GM21576 (cell line): ENCODE results near the gene LYPLAL1.

Experiments used
- ATAC-seq: cut with Tn5 transposase; IDR thresholded peaks from one replicate; pipeline ENCODE4 v1.9.1; 2021; ENCODE audit warnings: mild to moderate bottlenecking, moderate library complexity; ENCODE audit not compliant: unreplicated experiment

LYPLAL1 gene

GRCh38 chr1:219173758-219174459, at the start of gene LYPLAL1:
LYPLAL1 (plus strand) TSS chr1:219173878; CDS start chr1:219173891, 13 bp downstream.
- peak; percentile 55 for ATAC-seq

DNA sequence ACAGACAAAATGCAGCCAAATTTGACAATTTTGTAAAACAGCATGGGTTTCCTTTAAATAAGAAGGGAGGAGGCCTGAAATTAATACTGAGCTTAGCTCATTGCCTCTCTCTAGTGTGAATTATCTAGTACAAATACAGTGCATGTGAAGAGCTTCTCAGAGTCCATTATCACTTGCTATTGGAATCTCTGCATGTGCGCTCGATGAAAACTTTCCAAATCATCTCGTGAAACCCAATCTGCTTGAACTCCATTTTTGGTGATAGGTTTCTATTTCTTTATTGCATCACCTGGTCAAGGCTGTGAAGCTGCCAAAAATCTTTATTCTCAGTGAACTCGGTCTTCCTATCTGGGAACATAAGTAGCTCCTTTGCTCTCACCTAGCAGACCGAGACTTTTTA, 49.5 kb upstream of the LYPLAL1 start:
- no peak for ATAC-seq

- ATAC-seq, result no peak
Measured at GRCh38 chr1:219125342-219125741, 48.3 kb upstream of the LYPLAL1 start.

DNA sequence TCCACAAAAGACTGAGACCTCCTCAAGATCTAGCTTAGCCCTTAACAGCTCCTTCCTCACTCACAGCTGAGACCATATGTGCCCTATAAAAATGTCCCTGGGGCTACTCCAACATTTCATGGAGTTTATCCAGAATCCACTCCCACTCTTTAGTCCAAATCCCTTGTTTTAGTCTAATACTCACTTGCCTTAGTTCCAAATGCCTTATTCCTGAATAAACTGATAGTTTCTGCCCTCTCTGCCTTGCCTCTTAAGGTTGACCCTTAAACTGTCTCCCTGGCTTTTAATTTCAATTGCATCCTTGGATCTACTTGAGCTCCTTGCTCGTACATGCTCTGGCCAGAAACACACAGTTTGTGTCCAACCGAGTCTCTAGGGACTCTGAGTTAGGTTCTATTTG, 47.3 kb upstream of the LYPLAL1 start:
- no peak for ATAC-seq

GRCh38 chr1:219128957-219129356, 44.7 kb upstream of the LYPLAL1 start:
- ATAC-seq, result no peak

DNA sequence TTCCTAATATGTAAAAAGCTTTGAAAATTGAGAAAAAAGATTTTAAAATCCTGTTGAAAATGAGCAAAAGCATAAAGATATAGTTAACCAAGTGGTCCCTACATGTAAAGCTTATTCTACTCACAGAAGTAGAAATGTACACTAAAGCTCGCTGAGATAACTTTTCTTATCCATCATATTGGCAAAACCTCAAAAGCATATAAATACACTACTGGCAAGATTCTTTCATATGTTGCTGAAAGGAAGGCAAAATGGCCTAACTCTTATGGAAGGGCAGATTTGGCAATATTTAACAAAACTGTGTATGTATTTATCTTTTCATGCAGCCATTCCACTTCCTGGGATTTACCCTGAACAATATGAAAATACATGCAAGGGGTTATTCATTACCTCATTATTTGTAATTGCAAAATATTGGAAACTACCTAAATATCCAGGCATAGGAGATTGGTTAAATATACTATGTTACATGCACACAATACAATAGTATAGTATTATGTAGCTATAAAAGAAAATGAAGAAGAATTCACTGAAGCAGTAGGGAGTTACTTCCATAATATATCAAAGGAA, 43.2 kb upstream of the LYPLAL1 start:
- ATAC-seq, result no peak

GRCh38 chr1:219132939-219133338, 40.7 kb upstream of the LYPLAL1 start:
- ATAC-seq, result no peak

GRCh38 chr1:219138747-219139146, 34.9 kb upstream of the LYPLAL1 start:
- ATAC-seq, result no peak

DNA sequence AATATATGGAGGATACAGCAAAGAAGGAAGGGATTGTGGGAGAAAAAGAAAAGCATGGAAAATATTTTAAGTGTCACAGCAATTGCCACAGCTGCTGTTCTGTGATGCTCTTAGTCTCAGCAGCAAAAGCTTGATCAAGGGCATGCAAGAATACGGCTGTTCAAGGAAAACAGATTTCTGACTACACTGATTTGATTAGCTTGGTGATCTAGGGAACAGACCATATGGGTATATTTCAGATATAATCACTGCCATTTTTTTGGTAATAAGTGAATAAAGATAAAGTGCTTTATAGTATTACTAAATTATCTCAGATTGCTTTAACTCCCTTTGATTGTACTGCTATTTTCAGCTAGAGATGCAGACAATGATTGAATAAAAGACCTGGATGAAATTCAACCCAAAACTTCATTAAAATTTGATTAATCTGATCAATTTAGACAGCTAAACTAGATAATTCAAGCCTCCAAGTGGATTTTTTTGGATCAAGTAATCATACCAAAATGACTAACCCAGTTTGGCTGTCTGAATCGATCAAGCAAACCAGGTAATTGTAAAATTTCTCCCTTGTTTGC, 33.3 kb upstream of the LYPLAL1 start:
- no peak for ATAC-seq

DNA sequence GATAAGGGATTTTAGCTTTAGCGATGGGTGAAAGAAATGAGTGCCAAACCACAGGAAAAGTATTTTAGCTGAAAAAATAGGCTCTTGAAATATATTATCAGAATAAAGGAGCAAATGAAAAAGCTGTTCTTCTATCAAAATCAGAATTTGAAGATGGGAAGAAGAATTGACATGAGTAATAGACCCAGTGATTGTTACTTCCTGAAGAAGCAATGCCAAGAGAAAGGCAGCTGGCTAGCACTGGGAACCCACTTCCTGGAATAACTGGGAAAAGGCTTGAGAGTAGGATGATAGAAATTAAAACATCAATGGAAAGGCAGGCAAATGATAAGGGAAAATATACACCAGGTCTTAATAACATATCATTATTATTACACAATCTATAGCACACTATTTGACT, 29.9 kb upstream of the LYPLAL1 start:
- ATAC-seq, result no peak

GRCh38 chr1:219144658-219145315, 28.9 kb upstream of the LYPLAL1 start:
- no peak for ATAC-seq

- ATAC-seq, result no peak
Measured at GRCh38 chr1:219147571-219148019, 26.1 kb upstream of the LYPLAL1 start.

DNA sequence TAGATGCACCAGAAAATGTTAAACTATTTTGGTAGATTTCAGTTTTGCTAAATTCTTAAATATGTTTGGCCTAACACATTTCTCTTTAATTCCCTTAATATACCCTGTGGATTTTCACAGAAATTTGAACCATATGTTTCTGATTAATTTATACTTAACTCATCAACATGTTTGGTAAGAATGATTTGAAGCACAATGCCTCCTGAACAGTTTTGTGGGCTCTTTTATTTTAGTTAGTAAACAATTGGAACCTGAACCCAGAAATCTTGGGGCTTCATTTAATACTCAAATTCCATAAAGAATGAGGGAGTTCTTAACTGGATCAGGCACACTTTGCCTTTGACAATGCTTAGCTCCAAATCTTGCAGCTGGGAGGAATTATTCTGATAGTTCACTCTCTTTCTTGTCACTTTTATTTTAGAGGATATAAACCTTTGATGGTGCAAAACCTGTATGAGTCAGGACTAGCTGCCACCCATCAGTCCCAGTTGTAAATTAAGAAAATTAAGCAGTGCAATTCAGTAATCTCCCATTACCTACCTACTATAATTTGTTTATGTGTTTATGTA, 24.6 kb upstream of the LYPLAL1 start:
- no peak for ATAC-seq

DNA sequence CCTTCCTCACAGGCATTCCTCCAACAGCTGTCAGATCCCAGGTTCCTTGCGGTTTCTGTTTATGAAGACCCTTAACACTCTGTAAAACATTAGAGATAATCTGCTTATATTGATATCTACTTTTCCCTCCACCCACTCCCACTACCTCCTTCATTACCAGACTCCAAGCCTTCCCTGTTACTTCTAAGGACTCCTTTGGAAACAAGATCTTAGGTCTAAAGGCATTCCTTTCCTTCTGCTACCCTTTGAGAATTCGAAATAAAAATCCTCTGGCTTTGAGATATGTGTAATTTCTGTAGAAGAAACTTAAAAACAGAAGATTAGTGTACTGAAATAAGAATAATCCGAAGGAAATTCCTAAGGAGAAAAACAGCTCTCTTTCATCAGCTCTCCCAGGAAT, 23.7 kb upstream of the LYPLAL1 start:
- no peak for ATAC-seq

GRCh38 chr1:219150913-219151312, 22.8 kb upstream of the LYPLAL1 start:
- no peak for ATAC-seq

GRCh38 chr1:219151467-219151866, 22.2 kb upstream of the LYPLAL1 start:
- no peak for ATAC-seq

DNA sequence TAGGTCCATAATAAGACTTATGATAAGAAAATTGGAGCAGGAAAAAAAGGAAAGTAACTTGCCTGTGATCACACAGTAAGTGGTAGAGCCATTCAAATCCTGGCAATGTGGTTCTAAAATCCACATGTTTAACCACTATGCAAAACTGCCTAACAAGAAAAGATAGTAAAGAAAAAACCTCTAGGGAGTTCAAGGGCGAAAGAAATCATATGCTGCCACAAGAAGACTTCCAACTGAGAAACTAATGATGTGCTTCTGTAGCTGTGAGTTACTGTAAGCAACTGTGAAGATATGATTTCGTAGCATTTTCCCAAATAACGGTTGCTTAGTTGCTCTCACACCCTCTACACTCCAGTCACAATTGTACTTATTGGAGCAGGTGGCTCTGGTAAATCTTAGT, 20.9 kb upstream of the LYPLAL1 start:
- peak; percentile 51 for ATAC-seq

DNA sequence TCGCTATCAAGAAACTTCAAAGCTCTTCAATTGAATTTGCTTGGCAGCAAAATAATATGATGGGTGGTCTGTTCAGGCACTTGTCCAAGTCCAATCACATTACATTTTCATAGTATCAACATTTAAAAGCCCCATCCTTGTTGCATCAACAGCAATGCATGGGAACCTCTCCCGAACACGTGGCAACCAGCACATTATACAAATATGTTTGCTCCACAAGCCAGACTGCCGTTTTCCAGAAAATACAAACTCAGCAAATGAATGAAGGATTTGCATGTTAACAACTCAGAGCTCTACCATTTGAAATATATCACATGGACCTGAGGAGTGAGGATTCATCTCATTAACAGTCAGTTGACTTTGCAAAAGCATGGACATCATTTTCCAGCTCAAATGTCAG, 20.0 kb upstream of the LYPLAL1 start:
- ATAC-seq, result no peak

DNA sequence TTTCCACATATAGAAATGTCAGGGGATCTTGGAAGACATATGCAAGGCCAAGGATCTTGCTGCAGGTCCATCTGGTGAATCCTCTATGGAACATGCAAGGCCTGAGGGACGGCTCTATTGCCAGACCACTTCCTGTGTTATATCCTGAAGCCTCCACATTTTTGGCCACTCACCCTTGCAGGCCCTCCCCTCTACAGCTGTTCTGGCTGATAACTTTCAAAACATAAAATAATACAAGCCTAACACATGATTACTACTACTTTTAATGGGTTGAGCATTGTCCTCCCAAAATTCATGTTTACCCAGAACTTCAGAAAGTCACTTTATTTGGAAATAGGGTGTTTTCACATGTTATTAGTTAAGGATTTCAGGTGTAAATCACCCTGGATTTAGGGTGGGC, 18.5 kb upstream of the LYPLAL1 start:
- no peak for ATAC-seq

DNA sequence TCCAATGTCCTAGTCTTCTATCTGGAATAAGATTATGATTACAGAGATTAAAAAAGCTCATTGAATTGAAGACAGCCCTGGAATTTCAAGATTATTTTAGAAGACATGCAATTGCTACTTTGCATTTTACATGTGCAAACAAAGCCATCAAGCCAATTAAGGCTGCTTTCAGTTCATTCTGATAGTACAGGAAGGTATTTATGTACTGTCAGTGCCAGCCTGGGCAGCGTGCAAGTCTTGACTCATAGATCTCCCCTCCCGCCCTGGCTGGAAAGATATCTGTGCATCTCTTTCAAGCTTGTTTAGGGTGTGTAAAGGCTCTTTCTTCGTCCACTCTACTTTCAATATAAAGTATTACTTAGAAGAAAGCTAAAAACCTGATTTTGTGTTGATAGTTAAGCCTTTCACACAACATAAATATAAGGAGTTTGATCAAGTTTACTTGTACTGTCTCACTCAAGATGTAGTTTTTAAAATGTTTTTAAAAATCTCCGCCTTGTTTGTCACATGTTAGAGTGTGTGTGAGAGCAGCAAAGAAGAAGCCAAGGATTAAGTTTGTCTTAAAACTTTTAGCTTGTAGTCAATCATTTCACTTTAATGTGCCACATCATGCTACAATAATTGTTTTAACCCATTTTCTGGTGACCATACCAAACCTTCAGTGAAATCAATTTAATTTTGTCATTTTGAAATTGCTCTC, 13.6 kb upstream of the LYPLAL1 start:
- peak; percentile 84 for ATAC-seq

DNA sequence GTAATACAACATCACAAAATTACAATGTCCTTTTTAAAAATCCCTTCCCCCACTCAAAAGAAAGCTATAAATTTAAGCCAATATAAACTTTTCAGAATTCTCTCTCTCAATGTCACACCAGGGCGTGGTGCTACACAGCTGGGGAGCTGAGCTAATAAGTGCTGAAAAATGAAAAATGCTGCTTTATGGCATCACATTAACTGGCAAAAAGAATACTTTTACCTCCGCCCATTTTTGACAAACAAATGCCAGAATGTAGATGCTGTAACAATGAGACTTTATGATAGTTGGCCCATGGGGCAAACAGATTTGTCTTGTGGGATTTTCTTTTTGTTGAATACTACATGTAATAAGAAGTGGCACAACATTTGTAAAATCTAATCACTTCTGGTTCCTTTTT, 12.7 kb upstream of the LYPLAL1 start:
- no peak for ATAC-seq
